ENCODE results near the gene EFHD1.

EFHD1 gene

GRCh38 chr2:232649033-232649432 lies 15.6 kb downstream of the EFHD1 start:
- Mint-ChIP-seq H3K4me1 (no peaks in the 10 kb centered on the region), H3K27me3 (peaks cover 4% of the 10 kb centered on the region)
- no peak for ATAC-seq (ENCODE audit: low read depth)

GRCh38 chr2:232652505-232652851 lies 19.1 kb downstream of the EFHD1 start:
- H3K4me1 Mint-ChIP-seq = no peaks in the 10 kb centered on the region
- no peaks in the 10 kb centered on the region for H3K36me3 Mint-ChIP-seq
- no peak overlapping the region for H3K27ac Mint-ChIP-seq
- peaks cover 5% of the 10 kb centered on the region for H3K27me3 Mint-ChIP-seq
- ATAC-seq (ENCODE audit: low read depth) = no peak
- H3K4me3 Mint-ChIP-seq = no peak overlapping the region
- DNase-seq (ENCODE audit: low spot score in 2 of 2) = no peak
- H3K9me3 Mint-ChIP-seq = no peaks in the 10 kb centered on the region

More at GRCh38 chr2:232649033-232649432, 15.6 kb downstream of the EFHD1 start:
- Mint-ChIP-seq H3K4me3 (no peak overlapping the region), H3K9me3 (no peaks in the 10 kb centered on the region), H3K36me3 (no peaks in the 10 kb centered on the region), H3K27ac (no peak overlapping the region)
- no peak for DNase-seq (ENCODE audit: low spot score in 2 of 2)

DNA sequence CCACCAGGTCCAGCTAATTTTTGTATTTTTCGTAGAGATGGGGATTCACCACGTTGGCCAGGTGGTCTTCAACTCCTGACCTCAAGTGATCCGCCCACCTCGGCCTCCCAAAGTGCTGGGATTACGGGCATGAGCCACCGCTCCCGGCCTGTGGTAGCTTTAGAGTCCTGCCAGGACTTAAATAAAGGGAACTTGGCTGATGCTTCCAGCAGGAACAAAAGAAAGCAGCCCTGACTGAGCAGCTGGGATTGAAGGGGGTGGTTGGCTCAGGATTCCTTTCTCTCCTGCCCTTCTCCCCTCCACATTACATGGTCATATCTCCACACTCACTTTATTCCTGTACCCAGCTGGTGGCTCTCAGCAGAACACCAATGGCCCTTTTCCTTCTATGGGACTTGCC lies 20.0 kb downstream of the EFHD1 start:
- ATAC-seq (ENCODE audit: low read depth) = no peak

GRCh38 chr2:232655392-232655791 lies 22.0 kb downstream of the EFHD1 start:
- Mint-ChIP-seq H3K9me3 (no peaks in the 10 kb centered on the region), H3K27ac (no peak overlapping the region), H3K27me3 (peaks cover 3% of the 10 kb centered on the region), H3K4me1 (no peaks in the 10 kb centered on the region), H3K36me3 (no peaks in the 10 kb centered on the region), H3K4me3 (no peak overlapping the region)
- no peak for DNase-seq (ENCODE audit: low spot score in 2 of 2)
- ATAC-seq (ENCODE audit: low read depth) = no peak

More for the DNA sequence above, 20.0 kb downstream of the EFHD1 start:
- Mint-ChIP-seq H3K4me1 (no peaks in the 10 kb centered on the region), H3K36me3 (no peaks in the 10 kb centered on the region), H3K27me3 (peaks cover 3% of the 10 kb centered on the region), H3K4me3 (no peak overlapping the region), H3K9me3 (no peaks in the 10 kb centered on the region), H3K27ac (no peak overlapping the region)
- DNase-seq (ENCODE audit: low spot score in 2 of 2) = no peak

- Mint-ChIP-seq H3K4me3 (no peak overlapping the region), H3K27me3 (peaks cover 8% of the 10 kb centered on the region), H3K9me3 (peaks cover 4% of the 10 kb centered on the region), H3K27ac (no peak overlapping the region), H3K4me1 (no peaks in the 10 kb centered on the region), H3K36me3 (peaks cover 2% of the 10 kb centered on the region)
- DNase-seq (ENCODE audit: low spot score in 2 of 2) (no peak), ATAC-seq (ENCODE audit: low read depth) (no peak)
Observed at GRCh38 chr2:232658217-232658785, 24.9 kb downstream of the EFHD1 start.

- H3K4me3 Mint-ChIP-seq = no peak overlapping the region
- peaks cover 8% of the 10 kb centered on the region for H3K27me3 Mint-ChIP-seq
- H3K9me3 Mint-ChIP-seq = peaks cover 4% of the 10 kb centered on the region
Observed at GRCh38 chr2:232659359-232659758, 26.0 kb downstream of the EFHD1 start.

DNA sequence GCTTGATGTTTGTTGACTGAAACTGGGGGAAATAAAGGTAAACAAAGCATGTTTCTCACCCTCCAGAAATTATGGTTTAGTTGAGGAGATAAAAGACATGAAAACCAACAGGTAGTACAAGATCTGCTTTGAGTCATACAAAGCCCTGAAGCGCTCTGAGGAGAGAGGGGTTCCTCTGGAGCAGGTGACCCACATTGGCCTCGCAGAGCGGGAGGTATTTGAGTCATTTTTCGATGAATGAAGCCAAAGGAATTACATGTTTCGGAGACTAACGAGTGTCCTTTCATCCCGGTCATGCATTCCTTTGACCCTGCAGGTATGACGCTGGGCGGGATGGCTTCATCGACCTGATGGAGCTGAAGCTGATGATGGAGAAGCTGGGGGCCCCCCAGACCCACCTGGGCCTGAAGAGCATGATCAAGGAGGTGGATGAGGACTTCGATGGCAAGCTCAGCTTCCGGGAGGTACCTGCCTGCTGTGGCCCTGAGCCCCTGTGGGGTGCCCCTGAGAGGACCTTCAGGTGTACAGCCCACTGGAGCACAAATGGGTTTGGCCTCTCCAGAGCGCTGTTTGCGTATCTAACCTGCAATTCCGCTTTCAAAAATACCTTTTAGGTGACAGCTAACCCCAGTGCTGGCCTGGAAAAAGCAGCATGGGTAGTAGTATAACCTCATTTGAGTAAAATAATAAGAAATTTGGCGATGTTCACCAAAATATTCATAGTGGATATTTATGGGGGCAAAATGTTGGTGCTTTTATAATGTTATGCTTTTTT lies 29.3 kb downstream of the EFHD1 start:
- H3K4me3 Mint-ChIP-seq = no peak overlapping the region
- peaks cover 5% of the 10 kb centered on the region for H3K27me3 Mint-ChIP-seq
- H3K27ac Mint-ChIP-seq = no peak overlapping the region
- H3K9me3 Mint-ChIP-seq = peaks cover 4% of the 10 kb centered on the region
- ATAC-seq (ENCODE audit: low read depth) (no peak), DNase-seq (ENCODE audit: low spot score in 2 of 2) (no peak)
- H3K36me3 Mint-ChIP-seq = peaks cover 2% of the 10 kb centered on the region
- H3K4me1 Mint-ChIP-seq = no peaks in the 10 kb centered on the region

More at GRCh38 chr2:232659359-232659758, 26.0 kb downstream of the EFHD1 start:
- DNase-seq (ENCODE audit: low spot score in 2 of 2) (no peak), ATAC-seq (ENCODE audit: low read depth) (no peak)
- Mint-ChIP-seq H3K27ac (no peak overlapping the region), H3K4me1 (no peaks in the 10 kb centered on the region), H3K36me3 (peaks cover 2% of the 10 kb centered on the region)

DNA sequence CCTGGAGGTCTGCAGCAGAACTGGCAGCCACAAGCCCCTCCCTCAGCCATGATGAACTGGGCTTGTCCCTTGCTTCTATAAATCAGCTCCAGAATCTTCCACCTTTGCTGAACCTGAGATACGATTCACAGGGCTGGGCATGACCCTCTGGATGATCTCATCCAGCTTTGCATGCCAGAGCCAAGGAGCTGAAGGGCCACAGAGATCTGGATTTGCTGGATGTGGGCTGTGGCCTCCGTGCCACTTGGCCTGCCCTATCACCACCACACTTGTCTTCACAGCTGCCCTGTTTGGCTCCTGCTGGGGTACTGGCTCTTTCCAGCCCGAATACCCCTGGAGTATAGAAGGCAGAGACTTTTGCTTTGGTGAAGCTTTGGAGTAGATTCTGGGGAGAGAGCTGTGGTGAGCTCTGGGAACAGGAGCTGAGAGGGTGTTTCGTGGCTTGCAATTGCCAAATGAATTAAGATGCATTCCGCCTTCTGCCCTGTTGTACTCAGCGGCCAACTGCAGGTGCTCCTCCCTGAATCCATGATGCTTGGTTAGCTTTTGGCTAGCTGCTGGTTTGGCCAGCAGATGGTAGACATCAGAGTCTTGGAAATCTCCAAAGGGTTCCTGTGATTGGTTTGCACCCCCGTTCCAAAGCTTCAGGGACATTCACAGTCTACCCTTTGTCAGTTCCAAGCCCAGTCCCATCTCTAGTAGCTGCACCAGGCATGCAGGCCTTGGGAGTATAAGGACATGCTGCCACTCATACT lies 32.8 kb downstream of the EFHD1 start:
- Mint-ChIP-seq H3K36me3 (peaks cover under 1% of the 10 kb centered on the region), H3K9me3 (peaks cover under 1% of the 10 kb centered on the region), H3K27me3 (peaks cover 6% of the 10 kb centered on the region), H3K4me1 (no peaks in the 10 kb centered on the region), H3K27ac (no peak overlapping the region), H3K4me3 (no peak overlapping the region)
- no peak for ATAC-seq (ENCODE audit: low read depth)
- DNase-seq (ENCODE audit: low spot score in 2 of 2) = no peak

GRCh38 chr2:232667989-232668583 lies 34.7 kb downstream of the EFHD1 start:
- DNase-seq (ENCODE audit: low spot score in 2 of 2) (no peak), ATAC-seq (ENCODE audit: low read depth) (no peak)
- Mint-ChIP-seq H3K36me3 (no peaks in the 10 kb centered on the region), H3K9me3 (no peaks in the 10 kb centered on the region), H3K4me3 (no peak overlapping the region), H3K27ac (no peak overlapping the region), H3K4me1 (no peaks in the 10 kb centered on the region), H3K27me3 (peaks cover 4% of the 10 kb centered on the region)

- ATAC-seq (ENCODE audit: low read depth) (no peak), DNase-seq (ENCODE audit: low spot score in 2 of 2) (no peak)
- Mint-ChIP-seq H3K9me3 (no peaks in the 10 kb centered on the region), H3K27ac (no peak overlapping the region), H3K27me3 (peaks cover 7% of the 10 kb centered on the region), H3K4me1 (no peaks in the 10 kb centered on the region), H3K36me3 (no peaks in the 10 kb centered on the region), H3K4me3 (no peak overlapping the region)
Observed at GRCh38 chr2:232668805-232669444, 35.5 kb downstream of the EFHD1 start.

DNA sequence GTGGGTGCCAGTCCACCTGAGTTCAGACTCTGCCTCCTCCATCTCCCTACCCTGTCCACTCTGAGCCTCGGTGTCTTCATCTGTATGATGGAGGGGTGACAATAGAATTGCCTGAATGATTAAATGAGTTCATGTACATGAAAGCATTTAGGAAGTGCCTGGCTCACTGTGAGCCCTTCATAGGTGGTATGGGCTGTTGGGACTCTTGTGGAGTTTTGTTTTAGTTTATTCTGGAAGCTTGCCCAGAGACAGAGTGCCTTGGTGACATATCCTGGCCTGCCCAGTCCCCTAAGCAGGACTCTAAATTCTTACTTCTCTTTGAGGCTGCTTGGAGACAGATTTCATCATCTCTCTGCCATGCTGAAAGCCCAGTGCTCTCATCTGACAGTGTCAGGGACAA lies 39.2 kb downstream of the EFHD1 start:
- DNase-seq (ENCODE audit: low spot score in 2 of 2) (no peak), ATAC-seq (ENCODE audit: low read depth) (no peak)
- peaks cover 14% of the 10 kb centered on the region for H3K27me3 Mint-ChIP-seq
- H3K4me1 Mint-ChIP-seq = no peaks in the 10 kb centered on the region
- H3K36me3 Mint-ChIP-seq = no peaks in the 10 kb centered on the region
- H3K9me3 Mint-ChIP-seq = no peaks in the 10 kb centered on the region
- no peak overlapping the region for H3K4me3 Mint-ChIP-seq
- H3K27ac Mint-ChIP-seq = no peak overlapping the region

GRCh38 chr2:232674491-232674890 lies 41.1 kb downstream of the EFHD1 start:
- ATAC-seq (ENCODE audit: low read depth) (no peak), DNase-seq (ENCODE audit: low spot score in 2 of 2) (no peak)
- Mint-ChIP-seq H3K27me3 (peaks cover 10% of the 10 kb centered on the region), H3K27ac (no peak overlapping the region), H3K4me3 (no peak overlapping the region), H3K9me3 (no peaks in the 10 kb centered on the region), H3K4me1 (no peaks in the 10 kb centered on the region), H3K36me3 (no peaks in the 10 kb centered on the region)

GRCh38 chr2:232675381-232675780 lies 42.0 kb downstream of the EFHD1 start:
- Mint-ChIP-seq H3K4me3 (no peak overlapping the region), H3K27me3 (peaks cover 10% of the 10 kb centered on the region), H3K36me3 (no peaks in the 10 kb centered on the region), H3K27ac (no peak overlapping the region), H3K4me1 (no peaks in the 10 kb centered on the region), H3K9me3 (no peaks in the 10 kb centered on the region)
- no peak for DNase-seq (ENCODE audit: low spot score in 2 of 2)
- no peak for ATAC-seq (ENCODE audit: low read depth)

DNA sequence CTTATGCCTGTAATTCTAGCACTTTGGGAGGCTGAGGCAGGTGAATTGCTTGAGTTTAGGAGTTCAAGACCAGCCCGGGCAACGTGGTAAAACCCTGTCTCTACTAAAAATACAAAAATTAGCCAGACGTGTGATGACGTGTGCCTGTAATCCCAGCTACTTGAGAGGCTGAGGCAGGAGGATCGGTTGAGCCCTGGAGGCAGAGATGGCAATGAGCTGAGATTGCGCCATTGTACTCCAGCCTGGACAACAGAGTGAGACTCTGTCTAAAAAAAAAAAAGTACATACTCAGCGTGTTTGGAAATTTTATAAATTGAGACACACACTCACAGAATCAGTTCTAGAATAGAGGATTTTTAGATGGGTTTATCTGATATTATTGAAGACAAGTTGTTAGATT lies 46.6 kb downstream of the EFHD1 start:
- Mint-ChIP-seq H3K27ac (no peak overlapping the region), H3K36me3 (no peaks in the 10 kb centered on the region), H3K4me3 (no peak overlapping the region), H3K9me3 (no peaks in the 10 kb centered on the region), H3K4me1 (no peaks in the 10 kb centered on the region), H3K27me3 (peaks cover 15% of the 10 kb centered on the region)
- no peak for ATAC-seq (ENCODE audit: low read depth)
- DNase-seq (ENCODE audit: low spot score in 2 of 2) = no peak
